ENCODE measurements around the gene TEAD1.

Gene TEAD1

DNA sequence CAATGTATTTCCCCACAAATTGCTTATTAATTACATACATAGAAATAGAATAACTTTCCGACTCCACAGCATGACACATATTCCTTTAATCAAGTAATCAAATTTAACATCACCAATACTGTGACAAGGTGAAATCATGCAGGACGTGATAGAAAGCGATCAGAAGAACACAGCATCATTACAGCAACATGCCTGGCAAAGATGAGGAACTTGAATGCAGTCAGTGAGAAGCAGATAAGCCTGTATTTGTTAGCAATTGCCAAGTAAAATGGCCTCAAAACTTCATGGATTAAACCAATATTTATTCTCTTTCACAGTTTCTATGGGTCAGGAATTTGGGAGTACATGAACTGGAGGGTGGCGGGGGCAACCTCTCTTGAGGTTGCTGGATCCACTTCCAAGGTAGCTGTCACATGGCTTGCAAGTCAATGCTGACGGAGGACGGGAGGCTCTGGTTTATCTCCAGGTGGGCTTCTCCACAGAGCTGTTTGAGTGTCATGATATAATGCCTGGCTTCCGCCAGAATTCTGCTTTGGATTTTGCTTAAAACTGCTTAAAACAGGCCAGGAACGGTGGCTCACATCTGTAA lies 12.0 kb upstream of the TEAD1 start:
- TF ChIP-seq, protein P1, sequence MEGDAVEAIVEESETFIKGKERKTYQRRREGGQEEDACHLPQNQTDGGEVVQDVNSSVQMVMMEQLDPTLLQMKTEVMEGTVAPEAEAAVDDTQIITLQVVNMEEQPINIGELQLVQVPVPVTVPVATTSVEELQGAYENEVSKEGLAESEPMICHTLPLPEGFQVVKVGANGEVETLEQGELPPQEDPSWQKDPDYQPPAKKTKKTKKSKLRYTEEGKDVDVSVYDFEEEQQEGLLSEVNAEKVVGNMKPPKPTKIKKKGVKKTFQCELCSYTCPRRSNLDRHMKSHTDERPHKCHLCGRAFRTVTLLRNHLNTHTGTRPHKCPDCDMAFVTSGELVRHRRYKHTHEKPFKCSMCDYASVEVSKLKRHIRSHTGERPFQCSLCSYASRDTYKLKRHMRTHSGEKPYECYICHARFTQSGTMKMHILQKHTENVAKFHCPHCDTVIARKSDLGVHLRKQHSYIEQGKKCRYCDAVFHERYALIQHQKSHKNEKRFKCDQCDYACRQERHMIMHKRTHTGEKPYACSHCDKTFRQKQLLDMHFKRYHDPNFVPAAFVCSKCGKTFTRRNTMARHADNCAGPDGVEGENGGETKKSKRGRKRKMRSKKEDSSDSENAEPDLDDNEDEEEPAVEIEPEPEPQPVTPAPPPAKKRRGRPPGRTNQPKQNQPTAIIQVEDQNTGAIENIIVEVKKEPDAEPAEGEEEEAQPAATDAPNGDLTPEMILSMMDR (IDR thresholded peaks at IDR 0.05; ENCODE audit: insufficient read depth, low read depth, low read length, missing control alignments): no peak
- no peak for DNase-seq (ENCODE audit: low read depth)
- no peak overlapping the region for H3K4me3 ChIP-seq (ENCODE audit: low read depth, low read length)

DNA sequence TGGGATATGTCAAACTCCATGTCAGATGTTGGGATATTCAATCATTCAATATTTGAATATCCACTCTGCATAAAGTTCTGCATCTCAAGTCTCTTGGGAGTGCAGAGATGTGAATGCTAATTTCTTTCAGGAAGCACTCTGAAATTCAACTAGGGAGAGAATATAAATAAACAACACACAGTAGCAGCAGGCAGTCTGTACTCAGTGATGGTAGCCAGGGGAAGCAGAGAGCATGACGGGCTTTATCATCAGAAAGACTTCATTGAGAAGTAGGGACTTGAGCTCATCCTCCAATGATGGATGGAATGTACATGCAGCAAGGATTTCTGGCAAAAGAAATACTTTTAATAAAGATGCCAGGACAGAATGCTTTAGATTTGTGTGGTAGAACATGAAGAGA lies 9.8 kb upstream of the TEAD1 start:
- no peak overlapping the region for H3K4me3 ChIP-seq (ENCODE audit: low read depth, low read length)
- DNase-seq (ENCODE audit: low read depth): no peak
- TF ChIP-seq, protein P1 (IDR thresholded peaks at IDR 0.05; ENCODE audit: insufficient read depth, low read depth, low read length, missing control alignments): no peak

DNA sequence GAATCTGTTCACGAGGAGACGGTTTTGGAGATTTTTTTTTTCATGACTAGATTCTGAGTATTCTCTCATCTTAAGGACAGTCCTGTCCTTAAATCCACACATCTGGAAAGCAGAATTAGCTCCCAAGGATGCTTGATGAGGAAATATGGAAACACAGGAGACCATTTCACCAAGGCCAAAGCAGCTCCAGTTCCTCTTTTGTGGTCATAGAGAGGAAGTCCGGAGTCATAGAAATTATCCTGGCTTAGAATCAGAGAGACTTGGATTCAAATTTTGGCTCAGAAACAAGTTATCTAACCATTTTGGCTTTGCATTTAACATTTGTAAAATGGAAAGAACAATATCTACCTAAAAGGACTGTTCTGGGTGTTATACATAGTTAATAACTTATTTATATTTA lies 7.3 kb upstream of the TEAD1 start:
- H3K4me3 ChIP-seq (ENCODE audit: low read depth, low read length): no peak overlapping the region
- TF ChIP-seq, protein P1 (IDR thresholded peaks at IDR 0.05; ENCODE audit: insufficient read depth, low read depth, low read length, missing control alignments): no peak
- DNase-seq (ENCODE audit: low read depth): no peak

GRCh38 chr11:12667646-12668045 lies 6.6 kb upstream of the TEAD1 start:
- no peak overlapping the region for H3K4me3 ChIP-seq (ENCODE audit: low read depth, low read length)
- no peak for DNase-seq (ENCODE audit: low read depth)
- TF ChIP-seq, protein P1 (IDR thresholded peaks at IDR 0.05; ENCODE audit: insufficient read depth, low read depth, low read length, missing control alignments): no peak

GRCh38 chr11:12668166-12668565 lies 6.1 kb upstream of the TEAD1 start:
- DNase-seq (ENCODE audit: low read depth): no peak
- no peak overlapping the region for H3K4me3 ChIP-seq (ENCODE audit: low read depth, low read length)
- TF ChIP-seq, protein P1 (IDR thresholded peaks at IDR 0.05; ENCODE audit: insufficient read depth, low read depth, low read length, missing control alignments): no peak

DNA sequence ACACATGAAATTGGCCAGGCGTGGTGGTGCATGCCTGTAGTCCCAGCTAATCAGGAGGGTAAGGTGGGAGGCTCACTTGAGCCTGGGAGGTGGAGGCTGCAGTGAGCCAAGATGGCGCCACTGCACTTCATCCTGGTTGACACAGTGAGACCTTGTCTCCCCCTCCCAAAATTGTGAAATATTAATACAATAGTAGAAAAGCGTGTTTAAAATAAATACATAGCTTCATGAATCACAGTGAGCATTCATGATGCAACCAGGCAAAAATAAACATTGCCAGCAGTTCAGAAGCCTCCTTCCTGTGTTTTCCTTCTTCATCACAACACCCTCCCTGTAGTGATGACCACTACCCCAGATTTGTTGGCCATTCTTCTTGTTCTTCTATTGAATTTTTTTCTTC lies 4.3 kb upstream of the TEAD1 start:
- DNase-seq (ENCODE audit: low read depth): no peak
- TF ChIP-seq, protein P1 (IDR thresholded peaks at IDR 0.05; ENCODE audit: insufficient read depth, low read depth, low read length, missing control alignments): no peak
- no peak overlapping the region for H3K4me3 ChIP-seq (ENCODE audit: low read depth, low read length)

GRCh38 chr11:12671370-12671769 lies 2.9 kb upstream of the TEAD1 start:
- H3K4me3 ChIP-seq (ENCODE audit: low read depth, low read length): no peak overlapping the region
- no peak for DNase-seq (ENCODE audit: low read depth)
- TF ChIP-seq, protein P1 (IDR thresholded peaks at IDR 0.05; ENCODE audit: insufficient read depth, low read depth, low read length, missing control alignments): no peak

Data from GM12865 (cell line).